Small intestine (tissue), 7 donors: ENCODE measurements around the gene AFF1. TPM values are rescaled to one million over a fixed set of nuclear protein-coding genes. Genes with fewer than 3 reads are reported as not detected.

Experiments used
- DNase-seq, 2 donors: peaks; one replicate each; pipeline versions ENCODE4 v3.0.0 to v3.0.0-alpha.2; 2013
- FAIRE-seq: peaks from 2 replicates; lab custom pipeline; 2012; peaks lifted over from hg19 to GRCh38; lab: Jason Lieb, UNC
- H3K27ac ChIP-seq, 3 donors: one replicate each; pipeline ENCODE4 v1.5.1; 2013; ENCODE audit warnings: low read length in 2 of 3, mild to moderate bottlenecking in 2 of 3, control low read depth in 1 of 3, inconsistent platforms in 1 of 3, low read depth in 1 of 3, moderate library complexity in 1 of 3
- H3K27me3 ChIP-seq, 3 donors: one replicate each; pipeline ENCODE4 v1.6.1; 2013; ENCODE audit warnings: low read length in 3 of 3, inconsistent platforms in 1 of 3; ENCODE audit not compliant: control insufficient read depth in 3 of 3, insufficient read depth in 3 of 3
- H3K36me3 ChIP-seq, 3 donors: one replicate each; pipeline ENCODE4 v1.6.1; 2013; ENCODE audit warnings: low read length in 3 of 3, inconsistent platforms in 1 of 3, low read depth in 1 of 3, mild to moderate bottlenecking in 1 of 3, moderate library complexity in 1 of 3; ENCODE audit not compliant: control insufficient read depth in 3 of 3, insufficient read depth in 2 of 3
- H3K4me1 ChIP-seq, 3 donors: one replicate each; pipeline ENCODE4 v1.6.1; 2013; ENCODE audit warnings: low read length in 2 of 3, inconsistent platforms in 1 of 3, low read depth in 1 of 3, mild to moderate bottlenecking in 1 of 3, moderate library complexity in 1 of 3; ENCODE audit not compliant: control insufficient read depth in 3 of 3, insufficient read depth in 2 of 3
- H3K4me3 ChIP-seq, 3 donors: one replicate each; pipeline ENCODE4 v1.5.1; 2013; ENCODE audit warnings: low read length in 3 of 3, control low read depth in 1 of 3, inconsistent platforms in 1 of 3, low read depth in 1 of 3, mild to moderate bottlenecking in 1 of 3, moderate library complexity in 1 of 3
- H3K9me3 ChIP-seq, 2 donors: one replicate each; pipeline ENCODE4 v1.6.1; 2013; ENCODE audit warnings: low read depth in 1 of 2, low read length in 1 of 2; ENCODE audit not compliant: control insufficient read depth in 2 of 2, insufficient read depth in 1 of 2
- WGBS, 3 donors: extraction: QIAGEN DNeasy Blood & Tissue Kit; methylation state at CpG; one replicate each; pipeline ENCODE4 v1.1.7; 2013; 5-methylcytosine and 5-hydroxymethylcytosine counted together
- polyA plus RNA-seq, 4 donors: library from polyadenylated mRNA; stranded (reverse) in 3 of 4; unstranded in 1 of 4; fragments of 200-250 nt in 3 of 4; fragments of 120-200 nt in 1 of 4; gene quantifications; one replicate each; pipeline versions ENCODE4 v1.2.1 to v1.2.3, GENCODE V29; 2013
- donor health status: healthy with polysubstance abuse.
- donor health status: control.
- donor health status: control.
- donor health status: Bipolar disorder and iron deficiency.
- donor health status: healthy.

The AFF1 gene
- polyA plus RNA-seq, 4 donors = 5.4 to 50.7 (median 10.4) TPM

DNA sequence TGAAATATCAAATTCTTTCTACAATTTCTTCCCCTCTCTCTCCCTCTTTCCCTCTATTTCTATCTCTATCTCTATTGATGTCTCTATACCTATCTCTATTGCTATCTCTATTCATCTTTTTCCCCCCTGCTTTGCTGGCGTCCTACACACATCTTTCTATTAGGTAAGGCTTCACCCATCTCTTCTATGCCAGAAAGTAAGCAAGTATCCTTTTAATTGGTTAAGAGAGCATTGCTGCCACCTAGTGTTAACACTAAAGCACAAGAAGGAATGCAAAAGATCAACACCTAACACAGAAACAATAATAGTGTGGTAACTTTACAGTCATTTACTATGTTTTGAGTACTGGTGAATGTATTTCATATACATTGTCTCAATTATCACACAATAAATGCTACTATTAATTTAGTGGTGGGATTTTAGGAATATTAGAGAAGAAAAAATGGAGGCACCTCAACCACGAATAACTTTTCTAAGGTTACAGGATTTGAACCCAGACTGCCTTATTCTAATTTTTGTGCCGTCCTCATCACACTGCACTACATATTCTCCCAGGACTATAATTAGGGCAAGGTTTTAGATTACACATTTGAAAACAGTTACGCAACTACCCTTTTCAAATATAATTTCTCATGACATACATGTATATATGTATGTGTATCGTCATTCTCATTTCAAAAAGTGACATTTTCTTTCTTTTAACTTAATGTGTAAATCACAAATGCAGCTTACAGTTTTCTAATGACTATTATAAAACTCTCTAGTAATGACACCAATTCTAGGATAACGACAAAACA is 38.9 kb upstream of the AFF1 start:
- no peak overlapping the region for H3K4me3 ChIP-seq
- H3K27ac ChIP-seq = no peak overlapping the region
- DNase-seq (peak; percentile 73 to 75), FAIRE-seq (no peak)
- no peaks in the 10 kb centered on the region for H3K9me3 ChIP-seq
- H3K4me1 ChIP-seq = no peaks in the 10 kb centered on the region
- 76 to 80% (median 76%) methylated on average over 6 of the region's 6 CpGs for WGBS, 3 donors
- H3K27me3 ChIP-seq = no peaks in the 10 kb centered on the region
- no peaks in the 10 kb centered on the region for H3K36me3 ChIP-seq

DNA sequence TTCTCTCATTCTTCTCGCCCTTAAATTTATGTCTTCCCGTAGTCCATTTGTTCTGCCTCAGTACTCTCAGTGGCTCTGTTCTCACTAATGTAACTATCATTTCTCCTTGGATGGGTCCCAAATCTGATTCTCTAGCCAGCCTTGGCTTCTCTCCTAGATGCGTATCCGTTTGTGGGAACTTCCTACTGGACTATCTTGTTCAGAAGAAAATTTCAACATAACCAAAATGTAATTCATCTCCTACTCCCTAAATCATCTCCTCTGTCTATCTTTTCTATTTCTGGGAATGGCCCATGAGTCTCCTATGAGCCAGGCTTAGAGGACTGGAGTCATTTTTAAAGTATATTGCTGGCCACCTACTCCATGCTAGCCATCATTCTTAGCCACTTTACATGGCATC is 38.2 kb upstream of the AFF1 start:
- FAIRE-seq (no peak), DNase-seq (no peak)
- Histone ChIP-seq H3K9me3 (no peaks in the 10 kb centered on the region), H3K27ac (no peak overlapping the region), H3K36me3 (no peaks in the 10 kb centered on the region), H3K4me1 (no peaks in the 10 kb centered on the region), H3K27me3 (no peaks in the 10 kb centered on the region), H3K4me3 (no peak overlapping the region)
- 67 to 71% (median 70%) methylated on average over 4 of the region's 4 CpGs for WGBS, 3 donors

DNA sequence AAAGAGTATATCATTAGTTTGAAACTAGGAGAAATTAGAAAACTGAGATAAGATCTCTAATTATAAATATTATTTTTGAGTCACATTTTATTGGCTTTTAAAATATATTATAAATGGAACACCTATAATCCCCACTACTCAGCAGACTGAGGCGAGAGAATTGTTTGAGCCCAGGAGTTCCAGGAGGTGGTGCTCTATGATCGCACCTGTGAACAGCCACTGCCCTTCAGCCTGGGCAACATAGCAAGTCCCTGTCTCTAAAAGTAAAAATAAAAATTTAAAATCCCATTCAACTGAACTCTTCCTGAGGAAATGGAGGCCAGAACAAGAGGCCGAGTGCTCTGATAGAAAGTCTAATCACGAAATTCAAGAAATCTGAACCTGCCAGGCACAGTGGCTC is 36.2 kb upstream of the AFF1 start:
- no peak for FAIRE-seq
- Histone ChIP-seq H3K4me1 (no peaks in the 10 kb centered on the region), H3K27ac (no peak overlapping the region), H3K27me3 (no peaks in the 10 kb centered on the region), H3K9me3 (peaks cover 0 to 5% of the 10 kb centered on the region in 2 donors), H3K4me3 (no peak overlapping the region), H3K36me3 (no peaks in the 10 kb centered on the region)
- DNase-seq = no peak
- WGBS, 3 donors = 84 to 91% (median 91%) methylated on average over 4 of the region's 4 CpGs

DNA sequence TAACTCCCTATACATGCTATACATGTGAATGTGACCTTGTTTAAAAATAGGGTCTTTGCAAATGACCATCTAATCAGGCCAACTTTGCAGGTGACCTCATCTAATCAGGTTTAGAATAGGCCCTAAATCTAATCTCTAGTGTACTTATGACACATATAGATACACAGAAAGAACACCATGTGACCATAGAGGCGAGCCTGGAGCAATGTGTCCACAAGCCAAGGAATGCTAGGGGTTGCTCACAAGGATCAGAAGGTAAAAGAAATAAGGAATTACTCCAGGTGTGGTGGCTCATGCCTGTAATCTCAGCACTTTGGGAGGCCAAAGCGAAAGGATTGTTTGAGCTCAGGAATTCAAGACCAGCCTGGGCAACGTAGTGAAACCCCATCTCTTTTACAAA is 32.9 kb upstream of the AFF1 start:
- peaks cover 0 to 5% of the 10 kb centered on the region in 2 donors for H3K9me3 ChIP-seq
- FAIRE-seq (no peak), DNase-seq (peak in 1 of 2 donors; percentile 16)
- no peaks in the 10 kb centered on the region for H3K27me3 ChIP-seq
- H3K27ac ChIP-seq = no peak overlapping the region
- H3K36me3 ChIP-seq = no peaks in the 10 kb centered on the region
- no peaks in the 10 kb centered on the region for H3K4me1 ChIP-seq
- WGBS, 3 donors = 80 to 90% (median 83%) methylated on average over 3 of the region's 3 CpGs
- H3K4me3 ChIP-seq = no peak overlapping the region

DNA sequence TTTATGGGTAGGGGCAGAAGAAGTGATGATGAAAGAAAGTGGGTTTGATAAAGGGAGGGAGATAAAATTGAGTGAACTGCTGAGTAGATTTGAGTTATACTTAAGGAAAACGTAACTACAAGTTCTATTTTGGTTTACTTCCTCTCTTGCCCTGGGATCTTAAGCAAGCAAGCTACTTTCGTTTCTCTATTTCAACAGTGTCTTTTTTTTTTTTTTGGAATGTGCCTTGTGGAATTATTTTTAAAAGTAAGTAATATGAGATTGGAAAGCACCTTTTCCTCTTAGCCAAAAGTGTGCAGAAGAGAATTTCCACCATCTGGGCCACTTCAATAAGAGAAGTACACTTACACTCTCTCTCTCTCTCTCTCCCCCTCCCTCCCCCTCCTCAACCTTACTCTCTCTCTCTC is 26.6 kb upstream of the AFF1 start:
- FAIRE-seq (no peak), DNase-seq (no peak)
- peak overlapping the region in 1 of 3 donors; percentile 67 for H3K27ac ChIP-seq
- WGBS, 3 donors = 7 to 31% (median 10%) methylated on average over 2 of the region's 2 CpGs
- H3K4me3 ChIP-seq = no peak overlapping the region
- peaks cover 0 to 3% (median 0%) of the 10 kb centered on the region in 3 donors for H3K36me3 ChIP-seq
- H3K9me3 ChIP-seq = no peaks in the 10 kb centered on the region
- H3K4me1 ChIP-seq = peaks cover 0 to 2% (median 0%) of the 10 kb centered on the region in 3 donors
- no peaks in the 10 kb centered on the region for H3K27me3 ChIP-seq

DNA sequence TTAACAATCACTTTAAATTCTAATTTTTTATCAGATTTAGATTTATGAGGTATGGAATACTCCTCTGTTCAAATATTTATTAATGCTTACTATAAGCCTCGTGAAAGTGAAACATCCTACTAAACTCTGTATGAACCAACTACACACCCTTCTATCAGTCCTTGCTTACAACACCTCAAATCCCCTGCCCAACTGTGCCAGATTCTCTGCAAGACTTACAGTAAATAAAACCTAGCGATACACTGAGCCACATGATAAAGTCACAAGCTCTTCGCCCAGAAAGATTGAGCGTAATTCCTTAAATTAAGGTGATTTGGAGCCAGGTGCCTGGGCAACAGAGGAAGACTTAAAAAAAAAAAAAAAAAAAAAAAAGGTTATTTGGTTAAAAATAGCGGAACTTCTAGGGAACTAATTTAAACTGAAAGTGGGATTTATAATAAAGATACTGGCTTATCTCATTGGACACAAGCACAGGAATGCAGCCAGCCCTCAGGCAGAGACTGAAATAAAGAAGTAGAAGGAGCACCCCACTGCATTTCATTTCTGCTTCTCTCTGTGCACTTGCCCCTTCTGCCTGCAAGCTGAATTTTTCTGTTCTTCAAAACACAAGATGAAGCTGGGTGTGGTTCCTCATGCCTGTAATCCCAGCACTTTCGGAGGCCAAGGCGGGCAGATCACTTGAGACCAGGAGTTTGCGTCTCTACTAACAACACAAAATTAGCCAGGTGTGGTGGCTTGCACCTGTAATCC is 25.1 kb upstream of the AFF1 start:
- FAIRE-seq = no peak
- H3K9me3 ChIP-seq = no peaks in the 10 kb centered on the region
- peaks cover 0 to 8% (median 0%) of the 10 kb centered on the region in 3 donors for H3K36me3 ChIP-seq
- H3K4me1 ChIP-seq = peaks cover 0 to 2% (median 0%) of the 10 kb centered on the region in 3 donors
- no peaks in the 10 kb centered on the region for H3K27me3 ChIP-seq
- WGBS, 3 donors = 79 to 88% (median 87%) methylated on average over 8 of the region's 8 CpGs
- no peak overlapping the region for H3K27ac ChIP-seq
- DNase-seq = no peak
- H3K4me3 ChIP-seq = no peak overlapping the region

DNA sequence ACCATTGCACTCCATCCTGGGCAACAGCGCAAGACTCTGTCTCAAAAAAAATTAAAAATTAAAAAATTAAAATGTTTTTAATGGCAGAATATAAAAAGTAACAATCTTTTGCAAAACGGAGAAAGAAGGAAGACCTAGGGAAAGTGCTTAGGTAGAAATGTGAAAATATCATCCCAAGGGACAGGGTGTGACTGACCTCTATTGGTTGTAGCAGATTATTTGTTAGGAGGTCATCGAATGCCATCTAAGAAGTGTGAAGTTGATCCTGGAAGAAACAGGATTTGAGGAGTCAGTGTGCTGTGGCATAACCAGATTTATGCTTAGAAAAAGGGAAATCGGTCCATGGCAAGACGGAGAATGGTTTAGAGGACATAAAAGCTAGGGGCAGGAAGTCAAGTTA is 24.4 kb upstream of the AFF1 start:
- 79 to 90% (median 84%) methylated on average over 5 of the region's 5 CpGs for WGBS, 3 donors

DNA sequence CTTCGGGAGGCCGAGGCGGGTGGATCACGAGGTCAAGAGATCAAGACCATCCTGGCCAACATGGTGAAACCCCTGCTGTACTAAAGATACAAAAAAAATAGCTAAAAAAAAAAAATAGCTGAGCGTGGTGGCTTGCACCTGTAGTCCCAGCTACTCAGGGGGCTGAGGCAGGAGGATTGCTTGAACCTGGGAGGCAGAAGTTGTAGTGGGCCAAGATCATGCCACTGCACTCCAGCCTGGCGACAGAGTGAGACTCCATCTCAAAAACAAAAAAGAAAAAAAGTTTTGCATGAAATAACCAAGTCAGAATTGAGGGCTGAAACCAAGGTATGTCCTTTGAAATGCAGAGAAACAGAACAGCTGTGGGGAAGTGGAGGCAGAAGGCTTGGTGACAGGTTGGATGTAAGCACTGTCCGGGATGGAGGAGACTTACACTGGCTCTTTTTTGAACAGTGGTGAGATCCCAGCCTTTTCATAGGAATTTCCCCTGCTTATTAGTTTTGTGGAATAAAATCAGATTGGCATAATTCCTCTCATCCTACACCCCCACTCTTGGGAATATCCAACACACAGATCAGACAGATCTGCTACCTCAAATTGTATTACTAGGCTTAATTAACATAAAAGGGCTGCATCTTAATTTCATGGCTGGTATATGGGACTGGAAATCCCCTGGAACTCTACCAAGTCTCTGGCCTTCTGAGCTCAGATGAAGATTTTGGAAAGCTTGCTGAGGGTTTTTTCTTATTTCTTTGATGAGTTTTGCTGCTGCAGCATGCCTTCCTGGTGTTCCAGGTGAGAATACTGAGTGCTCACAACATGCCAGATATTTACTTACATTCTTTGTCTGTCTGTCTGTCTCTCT is 23.8 kb upstream of the AFF1 start:
- Histone ChIP-seq H3K4me1 (peaks cover 0 to 2% (median 0%) of the 10 kb centered on the region in 3 donors), H3K27me3 (no peaks in the 10 kb centered on the region), H3K27ac (no peak overlapping the region), H3K36me3 (peaks cover 0 to 11% (median 0%) of the 10 kb centered on the region in 3 donors), H3K9me3 (no peaks in the 10 kb centered on the region), H3K4me3 (no peak overlapping the region)
- no peak for FAIRE-seq
- DNase-seq = no peak
- 85 to 94% (median 89%) methylated on average over 7 of the region's 7 CpGs for WGBS, 3 donors

More for the DNA sequence above, 24.4 kb upstream of the AFF1 start:
- no peak for FAIRE-seq
- DNase-seq = no peak
- Histone ChIP-seq H3K27ac (no peak overlapping the region), H3K9me3 (no peaks in the 10 kb centered on the region), H3K4me1 (peaks cover 0 to 2% (median 0%) of the 10 kb centered on the region in 3 donors), H3K27me3 (no peaks in the 10 kb centered on the region), H3K4me3 (no peak overlapping the region), H3K36me3 (peaks cover 0 to 11% (median 0%) of the 10 kb centered on the region in 3 donors)
